CD1c-positive myeloid dendritic cell (primary cell): ENCODE measurements around the gene CLCN7.

Experiments
- DNase-seq: peaks from one replicate; pipeline ENCODE4 v3.0.0-alpha.2; 2016; ENCODE audit errors: extremely low spot score

CLCN7 gene

DNA sequence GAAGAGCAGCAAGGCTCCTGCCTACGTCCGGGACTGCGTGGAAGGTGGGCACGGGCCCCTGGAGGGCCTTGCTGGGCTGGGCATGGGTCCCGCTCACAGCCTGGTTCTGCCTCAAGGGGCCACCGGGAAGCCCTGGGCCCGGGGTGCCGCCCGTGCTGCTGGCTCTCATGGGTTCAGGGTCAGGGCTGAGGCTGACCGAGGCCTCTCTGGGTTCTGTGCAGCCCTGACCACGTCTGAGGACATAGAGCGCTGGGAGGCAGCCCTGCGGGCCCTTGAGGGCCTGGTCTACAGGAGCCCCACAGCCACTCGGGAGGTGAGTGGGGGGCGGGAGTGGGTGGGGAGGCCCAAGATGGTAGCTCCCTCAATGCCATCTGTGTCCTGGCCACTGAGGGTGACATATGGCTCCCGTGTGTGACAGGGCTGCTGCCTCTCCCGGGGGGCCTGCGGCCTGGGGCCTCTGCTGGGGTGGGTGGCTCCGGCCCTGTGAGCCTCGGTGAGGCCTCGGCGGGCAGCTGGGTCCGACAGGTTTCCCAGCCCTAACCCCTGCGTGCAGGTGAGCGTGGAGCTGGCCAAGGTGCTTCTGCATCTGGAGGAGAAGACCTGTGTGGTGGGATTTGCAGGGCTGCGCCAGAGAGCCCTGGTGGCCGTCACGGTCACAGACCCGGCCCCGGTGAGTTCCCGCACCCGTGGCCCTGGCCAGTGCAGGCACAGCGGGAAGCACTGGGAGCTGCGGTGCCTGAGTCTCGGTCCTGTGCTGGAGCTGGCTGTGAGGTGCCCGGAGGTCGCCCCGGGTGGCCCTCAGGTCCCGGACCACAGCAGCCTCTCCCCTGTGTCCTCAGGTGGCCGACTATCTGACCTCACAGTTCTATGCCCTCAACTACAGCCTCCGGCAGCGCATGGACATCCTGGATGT, 27.5 kb upstream of the CLCN7 start:
- no peak for DNase-seq

DNA sequence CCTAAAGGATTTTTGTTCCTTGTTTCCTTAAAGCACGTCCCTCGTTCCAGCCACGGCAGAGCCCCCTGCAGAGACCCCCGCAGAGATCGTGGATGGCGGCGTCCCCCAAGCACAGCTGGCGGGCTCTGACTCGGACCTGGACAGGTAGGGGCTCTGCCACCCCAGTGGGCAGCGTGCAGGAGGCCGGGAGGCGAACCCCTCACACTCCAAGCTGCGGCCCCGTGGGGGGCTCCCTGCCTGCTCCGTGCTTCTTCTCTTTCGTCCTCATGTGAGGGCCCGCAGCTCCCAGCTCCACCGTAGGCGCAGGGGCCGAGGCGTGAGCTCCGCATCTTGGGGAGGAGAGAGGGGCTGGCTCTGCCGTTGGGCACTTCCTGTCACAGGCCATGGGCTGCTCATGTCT, 26.8 kb upstream of the CLCN7 start:
- DNase-seq, result no peak

DNA sequence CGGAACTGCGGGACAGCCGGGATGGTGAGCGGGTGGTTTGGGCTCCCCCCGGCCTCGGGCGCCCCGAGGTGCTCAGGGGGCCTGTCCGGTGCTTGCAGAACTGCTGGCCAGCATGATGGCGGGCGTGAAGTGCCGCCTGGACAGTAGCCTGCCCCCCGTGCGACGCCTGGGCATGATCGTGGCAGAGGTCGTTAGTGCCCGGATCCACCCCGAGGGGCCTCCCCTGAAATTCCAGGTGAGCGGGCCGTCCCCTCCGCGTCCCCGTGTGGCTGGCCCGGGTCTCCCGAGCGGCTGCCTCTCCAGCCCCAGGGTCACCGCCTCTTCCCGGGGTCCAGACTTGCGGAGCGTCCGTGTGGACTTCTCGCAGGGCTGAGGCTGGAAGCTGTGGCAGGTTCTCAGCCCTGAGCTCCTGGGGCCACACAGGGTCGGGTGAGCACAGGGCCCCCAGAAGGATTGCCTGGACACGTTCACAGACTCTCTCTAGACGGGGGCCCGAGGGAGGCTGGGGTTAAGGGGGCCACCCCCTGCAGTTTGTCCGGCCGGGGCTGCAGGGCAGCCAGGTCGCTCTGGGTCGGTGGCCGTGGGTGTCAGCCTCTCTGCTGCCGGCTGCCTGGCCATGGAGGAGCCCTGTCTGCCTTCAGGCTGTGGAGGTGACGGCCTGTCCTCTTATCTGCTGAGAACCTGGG, 25.8 kb upstream of the CLCN7 start:
- DNase-seq, result no peak

DNA sequence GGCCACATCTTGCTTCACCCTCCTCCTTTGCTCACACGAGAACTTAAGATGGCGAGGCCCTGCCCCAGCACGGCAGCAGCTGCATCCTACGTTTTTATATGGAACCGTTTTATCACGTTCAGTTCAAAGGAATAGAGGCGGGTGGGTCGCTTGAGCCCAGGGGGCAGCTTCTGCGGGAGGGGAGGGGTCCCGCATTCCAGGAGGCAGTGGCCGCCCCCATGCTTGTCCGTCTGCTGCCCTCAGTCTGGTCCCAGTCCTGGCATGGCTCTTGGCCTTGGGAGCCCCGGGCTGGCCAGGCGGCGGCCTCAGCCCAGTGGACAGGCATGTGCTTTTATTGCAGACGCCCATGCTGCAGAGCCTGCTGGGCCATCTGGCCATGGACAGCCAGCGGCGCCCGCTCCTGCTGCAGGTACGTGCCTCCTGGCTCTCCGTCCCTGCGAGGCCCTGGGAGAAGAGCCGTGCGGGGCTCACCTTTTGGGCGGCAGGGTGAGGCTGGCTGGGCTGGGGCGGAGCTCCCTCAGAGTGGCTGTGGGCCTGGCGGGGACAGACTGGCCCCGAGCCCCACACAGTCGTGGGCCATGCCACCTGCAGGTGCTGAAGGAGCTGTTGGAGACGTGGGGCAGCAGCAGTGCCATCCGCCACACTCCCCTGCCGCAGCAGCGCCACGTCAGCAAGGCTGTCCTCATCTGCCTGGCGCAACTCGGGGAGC, 25.1 kb upstream of the CLCN7 start:
- no peak for DNase-seq

DNA sequence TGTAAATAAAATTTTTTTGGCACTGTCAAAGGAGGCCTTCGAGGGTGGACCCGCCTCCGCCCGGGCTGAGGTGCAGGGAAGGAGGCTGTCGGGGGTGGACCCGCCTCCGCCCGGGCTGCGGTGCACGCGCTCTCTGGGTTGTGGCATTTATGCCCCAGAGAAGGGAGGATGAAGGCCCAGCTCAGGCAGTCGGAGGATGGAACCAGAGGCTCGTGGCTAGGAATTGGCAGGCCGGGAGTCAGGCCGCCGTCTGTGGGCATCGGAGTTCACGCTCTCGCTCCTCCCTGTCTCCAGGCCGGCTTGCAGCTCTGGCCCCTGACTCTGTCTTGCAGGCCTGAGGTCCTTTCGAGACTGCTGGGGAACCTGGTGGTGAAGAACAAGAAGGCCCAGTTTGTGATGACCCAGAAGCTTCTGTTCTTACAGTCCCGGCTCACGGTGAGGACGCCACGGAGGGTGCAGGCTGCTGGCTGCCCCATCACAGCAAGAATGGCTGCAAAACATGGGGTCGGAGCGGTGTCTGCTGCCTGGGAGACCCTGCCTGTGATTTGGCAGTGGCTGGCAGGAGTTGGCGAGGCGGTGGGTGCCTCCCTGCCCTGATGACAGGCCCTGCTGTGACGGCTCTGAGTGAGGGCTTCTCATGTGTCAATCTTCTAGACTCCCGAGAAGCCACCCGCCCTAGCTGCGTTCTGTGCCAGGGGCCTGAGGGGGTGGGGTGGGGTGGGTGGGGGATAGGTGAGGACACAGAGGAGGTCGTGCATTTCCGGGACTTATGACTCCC, 24.3 kb upstream of the CLCN7 start:
- no peak for DNase-seq

DNA sequence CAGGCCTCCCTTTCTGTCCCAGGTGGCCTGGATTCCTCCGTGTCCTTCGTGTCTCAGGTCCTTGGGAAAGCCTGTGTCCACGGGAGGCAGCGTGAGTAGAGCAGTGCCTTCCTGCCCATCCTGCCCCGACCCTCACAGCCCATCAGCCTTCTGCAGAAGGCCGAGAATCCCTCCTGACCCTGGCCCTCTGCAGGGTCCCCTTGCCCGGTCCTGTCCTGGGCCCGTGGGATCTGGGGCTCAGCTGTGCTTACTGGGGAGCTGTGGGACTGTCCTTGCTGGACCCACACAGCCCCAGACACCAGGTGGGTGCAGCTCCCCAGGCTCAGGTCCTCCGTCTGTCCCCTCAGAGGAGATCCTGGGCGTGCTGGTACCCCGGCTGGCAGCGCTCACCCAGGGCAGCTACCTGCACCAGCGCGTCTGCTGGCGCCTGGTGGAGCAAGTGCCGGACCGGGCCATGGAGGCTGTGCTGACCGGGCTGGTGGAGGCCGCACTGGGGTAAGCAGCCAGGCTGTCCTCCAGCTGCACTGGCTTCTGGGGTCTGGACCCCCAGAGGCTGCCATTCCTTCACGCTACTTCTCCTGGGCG, 22.3 kb upstream of the CLCN7 start:
- DNase-seq, result no peak

DNA sequence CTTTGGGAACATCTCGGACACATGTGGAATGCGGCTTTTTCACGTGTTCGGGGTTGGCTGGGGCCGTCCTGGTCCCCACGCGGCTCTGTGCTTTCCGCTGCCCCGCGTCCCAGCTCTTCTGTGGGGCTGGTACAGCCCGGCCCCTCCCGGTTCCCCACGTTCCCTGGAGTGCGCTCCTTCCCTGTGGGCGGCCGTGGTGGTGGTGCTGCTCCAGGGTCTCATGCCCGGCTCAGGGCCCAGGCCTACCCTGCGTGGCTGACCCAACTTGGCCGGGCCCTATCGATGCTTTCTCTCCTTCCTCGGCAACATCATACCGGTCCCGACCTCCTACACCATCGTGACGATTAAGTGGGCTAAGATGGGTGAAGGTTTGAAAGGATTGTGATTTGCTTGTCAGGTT, 21.6 kb upstream of the CLCN7 start:
- DNase-seq, result no peak

DNA sequence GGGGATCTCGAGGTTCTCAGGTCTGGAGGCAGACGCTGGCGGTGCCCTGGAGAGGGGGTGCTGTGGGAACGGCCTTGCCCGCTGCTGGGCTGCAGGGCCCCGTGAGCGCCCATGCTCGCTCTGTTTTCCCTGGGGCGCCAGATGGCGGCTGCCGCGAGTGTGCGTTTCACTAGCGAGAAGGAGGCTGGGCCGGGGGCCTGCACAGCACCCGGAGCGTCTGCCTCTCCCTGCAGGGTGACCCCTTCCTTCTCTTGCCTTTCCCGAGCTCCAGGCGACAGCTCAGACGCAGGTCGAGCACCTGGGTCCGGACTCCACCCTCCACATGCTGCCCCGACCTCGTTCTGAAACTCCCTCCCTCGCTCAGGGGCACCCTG, 21.0 kb upstream of the CLCN7 start:
- no peak for DNase-seq

DNA sequence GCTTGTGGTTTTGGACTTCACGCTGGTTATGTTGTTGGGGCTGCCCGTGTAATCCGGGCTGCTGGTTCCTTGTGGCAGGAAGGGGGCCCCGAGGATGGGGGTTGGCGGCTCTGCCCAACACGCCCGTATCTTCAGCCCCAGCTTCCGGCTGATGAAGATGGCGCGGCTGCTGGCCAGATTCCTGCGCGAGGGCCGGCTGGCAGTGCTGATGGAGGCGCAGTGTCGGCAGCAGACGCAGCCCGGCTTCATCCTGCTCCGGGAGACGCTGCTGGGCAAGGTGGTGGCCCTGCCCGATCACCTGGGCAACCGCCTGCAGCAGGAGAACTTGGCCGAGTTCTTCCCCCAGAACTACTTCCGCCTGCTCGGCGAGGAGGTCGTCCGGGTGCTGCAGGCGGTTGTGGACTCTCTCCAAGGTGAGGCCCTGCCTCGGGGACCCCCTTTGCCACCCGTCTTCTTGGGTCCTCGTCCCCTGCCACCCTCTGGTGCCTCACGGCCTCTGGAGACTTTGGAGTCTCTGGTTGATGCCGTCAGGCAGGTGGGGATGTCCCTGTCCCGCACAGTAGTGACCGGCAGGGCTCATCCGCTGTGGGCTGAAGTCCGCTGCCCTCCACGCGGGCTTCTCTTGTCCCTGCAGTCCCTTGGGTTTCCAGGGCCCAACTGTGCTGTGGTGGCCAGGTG, 20.5 kb upstream of the CLCN7 start:
- DNase-seq, result no peak

DNA sequence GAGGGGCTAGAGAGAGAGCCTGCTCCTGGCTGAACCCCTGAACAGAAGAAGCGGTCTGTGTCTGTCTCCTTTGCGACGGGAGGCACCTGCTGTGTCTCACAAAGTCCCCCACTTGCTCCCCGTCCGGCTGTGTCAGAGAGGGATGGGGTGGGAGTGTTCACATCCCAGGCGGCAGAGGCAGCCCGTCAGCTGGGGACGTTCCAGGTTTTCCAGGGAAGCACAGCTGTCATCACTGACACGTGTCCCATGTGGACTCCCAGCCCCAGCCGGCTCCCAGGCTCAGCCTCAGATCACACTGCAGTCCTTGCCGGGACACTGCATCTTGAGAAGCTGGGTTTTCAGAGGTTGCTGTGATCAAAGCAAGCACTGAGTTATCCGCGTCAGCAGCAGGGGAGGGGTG, 19.9 kb upstream of the CLCN7 start:
- DNase-seq, result no peak

DNA sequence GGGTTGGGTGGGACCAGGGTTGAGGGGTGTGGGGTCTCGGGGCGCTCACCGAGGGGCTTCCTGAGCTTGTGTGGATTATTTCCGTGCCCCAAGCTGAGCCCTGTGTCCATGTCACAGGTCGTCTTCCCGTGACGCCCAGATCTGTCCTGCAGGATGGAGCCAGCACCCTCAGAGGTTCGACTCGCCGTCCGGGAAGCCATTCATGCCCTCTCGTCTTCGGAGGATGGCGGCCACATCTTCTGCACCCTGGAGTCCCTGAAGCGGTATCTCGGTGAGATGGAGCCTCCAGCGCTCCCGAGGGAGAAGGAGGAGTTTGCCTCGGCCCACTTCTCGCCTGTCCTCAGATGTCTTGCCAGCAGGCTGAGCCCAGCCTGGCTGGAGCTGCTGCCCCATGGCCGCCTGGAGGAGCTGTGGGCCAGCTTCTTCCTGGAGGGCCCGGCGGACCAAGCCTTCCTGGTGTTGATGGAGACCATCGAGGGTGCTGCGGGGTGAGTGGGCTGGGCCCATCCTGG, 19.4 kb upstream of the CLCN7 start:
- no peak for DNase-seq

DNA sequence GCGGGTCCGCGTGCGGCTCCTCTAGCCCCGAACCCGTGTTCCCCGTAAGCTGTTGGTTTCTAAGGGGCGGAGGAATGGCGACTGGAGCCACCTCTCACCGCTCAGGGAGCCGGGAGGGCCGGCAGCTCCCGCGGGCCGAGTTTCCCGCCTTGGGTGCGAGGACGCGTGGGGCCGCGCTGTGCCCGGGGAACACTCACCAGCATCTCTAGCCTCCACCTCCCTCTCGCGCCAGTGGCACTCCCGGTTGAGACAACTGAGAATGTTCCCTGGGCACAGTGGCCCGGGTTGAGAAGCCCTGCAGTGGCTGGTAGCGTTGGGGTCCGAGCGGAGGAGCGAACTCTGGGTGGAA, 18.9 kb upstream of the CLCN7 start:
- peak; percentile 2 for DNase-seq

DNA sequence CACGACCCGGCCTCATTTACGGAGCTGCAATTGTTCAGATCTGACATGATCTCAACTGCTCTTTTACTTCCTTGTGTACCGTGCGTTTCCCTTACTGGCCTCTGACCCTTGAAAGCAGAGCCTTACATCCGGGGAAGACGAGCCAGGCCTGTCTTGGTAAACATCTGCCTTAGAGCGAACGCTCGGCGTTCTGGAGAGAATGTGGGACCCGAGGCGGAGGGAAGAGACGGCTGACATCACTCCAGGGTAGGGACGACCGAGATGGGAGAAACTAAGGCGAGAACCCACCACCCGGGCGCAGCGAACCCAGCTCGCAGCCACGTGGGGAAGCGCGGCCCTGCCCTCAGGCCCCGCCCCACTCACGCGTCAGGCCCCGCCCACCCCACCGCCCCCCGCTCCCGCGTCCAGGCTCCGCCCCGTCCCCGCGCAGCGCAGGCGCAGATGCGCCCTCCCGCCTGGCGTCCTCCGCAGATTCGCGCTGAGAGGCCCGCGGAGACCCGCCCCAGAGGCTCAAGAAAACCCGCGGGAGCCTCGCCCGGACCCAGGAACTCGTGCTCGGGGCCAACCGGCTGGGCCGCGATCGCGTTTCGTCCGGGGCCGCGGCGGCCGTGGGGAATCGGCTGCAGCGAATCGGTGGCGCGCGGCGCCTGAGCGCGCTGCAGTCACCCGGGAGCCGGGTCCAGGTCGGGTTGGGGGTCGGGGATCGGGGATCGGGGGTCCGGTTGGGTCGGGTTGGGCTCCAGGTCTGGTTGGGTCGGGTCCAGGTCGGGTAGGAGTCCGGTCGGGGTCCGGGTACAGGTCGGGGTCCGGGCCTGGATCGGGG, 18.3 kb upstream of the CLCN7 start, which contains the start of gene TELO2:
Gene TELO2 (plus strand): TSS at position 438 of the 823 bp plus-strand sequence. CDS start 922 bp downstream, outside the sequence.
- peak; percentile 94 for DNase-seq

DNA sequence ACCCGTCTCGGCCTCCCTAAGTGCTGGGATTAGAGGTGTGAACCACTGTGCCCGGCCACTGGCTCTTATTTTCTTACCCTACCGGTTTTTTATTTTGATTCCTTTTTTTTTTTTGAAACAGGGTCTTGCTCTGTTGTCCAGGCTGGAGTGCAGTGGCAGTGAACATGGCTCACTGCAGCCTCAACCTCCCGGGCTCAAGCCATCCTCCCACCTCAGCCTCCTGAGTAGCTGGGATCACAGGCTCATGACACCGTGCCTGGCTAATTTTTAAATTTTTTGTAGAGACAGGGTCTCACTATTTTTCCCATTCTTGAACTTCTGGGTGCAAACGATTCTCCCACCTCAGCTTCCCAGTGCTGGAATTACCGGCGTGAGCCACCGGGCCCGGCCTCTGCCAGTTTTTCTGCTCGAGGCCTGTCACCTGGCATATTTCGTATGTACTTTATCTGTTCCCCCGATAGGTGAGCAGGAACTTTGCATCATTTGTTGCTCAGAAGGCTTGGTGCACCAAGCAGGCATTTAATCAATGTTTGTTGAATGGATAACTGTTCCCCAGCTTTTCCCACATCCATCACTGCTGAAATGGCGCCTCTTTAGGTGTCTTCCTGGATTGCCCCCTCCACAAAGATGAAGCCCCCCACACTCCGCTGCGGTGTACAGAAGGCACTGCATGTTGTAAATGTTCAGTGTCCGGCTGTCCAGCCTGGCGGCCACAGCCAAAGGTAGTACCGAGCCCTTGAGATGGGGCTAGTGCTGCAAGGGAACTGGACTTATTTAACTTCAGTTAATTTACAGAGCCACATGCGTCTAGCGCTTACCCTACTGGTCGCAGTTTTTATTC, 17.5 kb upstream of the CLCN7 start:
- no peak for DNase-seq

DNA sequence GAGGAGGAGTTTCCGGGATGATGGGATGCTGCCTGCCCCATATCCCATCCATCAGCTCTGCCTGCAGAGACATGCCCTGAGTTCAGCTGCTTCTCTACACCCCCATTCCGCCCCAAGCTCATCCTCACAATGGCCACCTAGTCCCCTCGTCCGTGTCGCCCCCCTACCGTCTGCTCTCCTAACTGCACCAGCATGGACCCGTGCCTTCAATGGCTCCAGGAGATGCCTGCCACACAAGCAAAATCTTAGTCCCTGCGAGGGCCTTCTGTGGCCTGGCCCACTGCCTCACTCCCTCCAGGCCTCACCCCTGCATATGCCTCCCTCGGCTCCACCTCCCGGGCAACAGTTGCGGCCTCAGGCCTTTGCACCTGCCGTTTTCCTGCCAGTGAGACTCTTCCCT, 16.5 kb upstream of the CLCN7 start:
- no peak for DNase-seq

DNA sequence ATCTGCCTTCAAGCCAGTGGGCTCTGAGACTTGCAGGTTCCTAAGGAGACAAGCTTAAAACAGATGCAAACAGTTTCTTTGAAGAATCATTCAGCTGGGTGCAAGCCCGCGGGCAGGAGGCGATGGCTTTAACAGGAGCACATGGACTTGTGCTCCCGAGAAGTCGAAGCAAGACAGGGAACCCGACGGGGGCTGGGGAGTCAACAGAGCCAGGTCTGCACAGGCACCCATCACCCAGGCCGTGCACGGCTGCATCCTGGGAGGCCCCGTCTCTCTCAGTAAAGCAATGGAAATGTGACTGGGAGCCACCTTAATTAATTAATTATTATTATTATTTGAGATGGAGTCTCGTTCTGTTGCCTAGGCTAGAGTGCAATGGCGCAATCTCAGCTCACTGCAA, 14.2 kb upstream of the CLCN7 start:
- DNase-seq, result no peak

DNA sequence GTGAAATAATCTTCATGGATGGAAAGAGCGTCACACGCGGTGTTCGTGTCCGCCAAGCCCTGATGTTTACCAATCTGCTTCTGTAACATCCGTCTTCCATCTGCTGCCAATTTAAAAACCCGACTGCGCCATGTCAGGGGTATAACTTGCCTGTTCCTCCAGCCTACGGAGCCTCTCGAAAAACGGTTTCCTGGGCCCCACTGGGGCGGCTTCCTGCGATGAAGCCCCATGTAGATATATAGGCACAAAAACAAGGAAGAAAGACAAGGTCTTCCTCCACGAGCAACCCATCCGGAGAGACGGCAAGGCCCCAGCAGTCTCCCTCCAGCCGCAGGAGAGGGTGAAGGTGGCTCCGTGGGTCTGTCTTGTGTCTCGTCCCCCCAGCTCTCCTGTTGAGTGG, 13.8 kb upstream of the CLCN7 start, which contains the start of gene PTX4:
Gene PTX4 (minus strand): TSS at position 326 of the 400 bp plus-strand sequence. CDS start 35 bp downstream, at position 291.
- DNase-seq, result no peak

DNA sequence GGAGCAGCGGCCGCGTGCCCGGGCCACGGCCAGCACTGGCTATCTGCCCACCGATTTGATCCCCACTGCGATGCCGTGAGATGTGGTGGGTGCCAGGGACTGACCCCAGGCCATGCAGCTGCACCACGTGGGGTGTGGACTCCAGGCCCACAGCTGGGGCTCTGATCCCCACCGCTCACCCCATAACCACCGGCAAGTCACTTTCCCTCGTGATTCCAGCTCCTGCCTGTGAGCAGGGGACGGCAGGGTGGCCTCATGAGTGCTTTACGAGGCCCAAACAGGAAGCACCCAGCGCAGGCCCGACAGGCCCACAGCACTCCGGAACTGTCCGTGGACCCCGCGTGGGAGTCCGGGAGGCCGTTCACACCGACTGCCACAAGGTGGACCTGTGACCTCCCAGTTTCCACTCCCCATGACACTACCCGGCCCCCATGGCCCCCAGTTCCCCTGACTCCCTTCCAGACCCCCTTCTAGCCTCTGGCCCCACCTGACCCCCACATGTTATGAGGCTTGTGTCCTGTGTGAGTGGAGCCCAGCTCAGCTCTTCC, 13.3 kb upstream of the CLCN7 start:
- DNase-seq, result no peak
